Measurements from ENCODE around the gene IGFBP5. TPM values are rescaled to one million over a fixed set of nuclear protein-coding genes. Genes with fewer than 3 reads are reported as not detected.

Gene IGFBP5
- total and polyA plus RNA-seq, 2 of the 8 experiments (the other 6 are each of a cell fraction or from before 2014, with no cell fraction given), result 2.2 to 2.5 TPM

DNA sequence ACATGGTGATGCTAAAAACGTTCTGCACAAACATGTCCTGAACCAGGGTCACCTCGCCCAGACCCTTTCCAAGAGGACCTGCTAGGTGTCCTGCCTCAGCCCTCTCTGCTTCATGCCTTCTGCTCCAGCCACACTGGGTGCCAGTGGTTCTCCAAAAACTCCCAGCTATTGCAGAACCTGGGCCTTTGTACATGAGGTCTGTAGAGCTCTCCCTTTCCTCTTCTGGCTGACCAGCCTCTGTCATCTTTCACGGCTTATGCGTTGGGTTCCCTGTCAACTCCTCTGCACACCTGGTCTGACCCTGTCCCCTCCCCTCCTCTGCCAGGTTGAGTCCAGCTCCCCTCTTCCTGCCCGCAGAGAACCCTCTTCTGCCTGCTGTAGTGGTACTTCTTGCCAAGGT lies 35.5 kb upstream of the IGFBP5 start:
- Histone ChIP-seq H3K23ac (ENCODE audit: insufficient read length) (no peak overlapping the region), H3K56ac (replicated peaks; ENCODE audit: insufficient read length, low read depth, low read length) (no peak overlapping the region), H4K8ac (ENCODE audit: extremely low read depth, insufficient read depth, low read length) (no peak overlapping the region), H2BK120ac (replicated peaks; ENCODE audit: low read depth, low read length) (no peak overlapping the region), H2BK12ac (ENCODE audit: low read depth, low read length) (no peak overlapping the region), H3K9ac (replicated peaks in 1 of 4; ENCODE audit: extremely low read depth in 1 of 4, low read depth in 3 of 4, low read length in 3 of 4) (no peak overlapping the region), H4K20me1 (replicated peaks in 1 of 2; ENCODE audit: control insufficient read depth in 1 of 2, insufficient read depth in 2 of 2, low read length in 2 of 2) (no peaks in the 10 kb centered on the region), H3K36me3 (ENCODE audit: control insufficient read depth in 2 of 4, insufficient read depth in 4 of 4, low read length in 3 of 4) (no peaks in the 10 kb centered on the region), H2AK5ac (ENCODE audit: low read depth, low read length) (no peak overlapping the region), H2BK5ac (ENCODE audit: low read depth, low read length) (no peak overlapping the region), H2BK15ac (ENCODE audit: low read length) (no peak overlapping the region), H3K27me3 (replicated peaks in 1 of 4; ENCODE audit: control insufficient read depth in 3 of 4, extremely low read depth in 1 of 4, insufficient read depth in 3 of 4, low read length in 3 of 4) (no peaks in the 10 kb centered on the region), H4K91ac (replicated peaks; ENCODE audit: insufficient read length, low read length) (no peak overlapping the region), H3K27ac (ENCODE audit: low read depth, low read length) (no peak overlapping the region), H2BK20ac (ENCODE audit: low read length) (no peak overlapping the region), H3K9me3 (ENCODE audit: insufficient read depth in 2 of 2, low read depth in 1 of 2, low read length in 1 of 2) (no peaks in the 10 kb centered on the region), H3K23me2 (ENCODE audit: low read depth, low read length) (no peaks in the 10 kb centered on the region), H3K4me1 (replicated peaks in 1 of 4; ENCODE audit: control insufficient read depth in 3 of 4, insufficient read depth in 4 of 4, low read length in 3 of 4) (no peaks in the 10 kb centered on the region), H3K4ac (replicated peaks; ENCODE audit: insufficient read length, low read depth, low read length) (no peak overlapping the region), H3K4me3 (ENCODE audit: extremely low read depth in 1 of 4, insufficient read depth in 2 of 4, low read depth in 3 of 4, low read length in 4 of 4) (no peak overlapping the region), H4K5ac (ENCODE audit: insufficient read length, low read depth, low read length) (no peak overlapping the region), H3K14ac (ENCODE audit: insufficient read length) (no peak overlapping the region), H2AFZ (ENCODE audit: low read length) (no peak overlapping the region), H3K79me2 (ENCODE audit: control insufficient read depth in 1 of 2, insufficient read depth in 2 of 2, low read length in 2 of 2) (no peaks in the 10 kb centered on the region), H3K18ac (ENCODE audit: extremely low read depth, low read length) (no peak overlapping the region), H3K4me2 (ENCODE audit: insufficient read depth in 1 of 2, low read depth in 2 of 2, low read length in 2 of 2) (no peak overlapping the region), H3K79me1 (ENCODE audit: low read depth, low read length) (no peaks in the 10 kb centered on the region)
- WGBS, 2 experiments (ENCODE audit: extremely low coverage in 1 of 2, insufficient coverage in 1 of 2, insufficient read length in 1 of 2, insufficient replicate concordance in 2 of 2, low coverage in 1 of 2, low lambda C conversion rate in 2 of 2, missing lambda C conversion rate in 1 of 2), result 86% methylated on average over 5 of the region's 5 CpGs; no CpG with 5 or more reads in 1 of the 2 experiments
- TF ChIP-seq CHD1 (IDR thresholded peaks at IDR 0.05; ENCODE audit: low read depth, low read length) (no peak), BCL11A (IDR thresholded peaks at IDR 0.05; ENCODE audit: low read depth in 2 of 2, low read length in 2 of 2) (no peak), CTBP2 (IDR thresholded peaks at IDR 0.05; ENCODE audit: borderline replicate concordance, insufficient read depth, insufficient read length, low read length) (no peak), CBX8 (IDR thresholded peaks at IDR 0.05; ENCODE audit: borderline replicate concordance, low read depth, low read length) (no peak)
- DNase-seq (ENCODE audit: low read depth in 1 of 2, low spot score in 2 of 2), result no peak
- FAIRE-seq, result no peak
- CTCF ChIA-PET (ENCODE audit: partially characterized antibody), result interaction anchor here (0.6 to 1.4 kb wide), 7 partner anchors 13 to 925 kb away, joined by 3 to 4 read pairs (median 4); no protein-coding TSS in a partner anchor
- POLR2A ChIA-PET (ENCODE audit: partially characterized antibody), result no interaction called here

Data from H1 (cell line).